DOHH2 (cell line): Measurements from ENCODE around the gene AGAP3.

Source experiments
- H3F3A ChIP-seq: fragments of 200-600 bp; sonication (generic), shearing (Covaris generic); 2 replicates; pipeline ENCODE4 v1.6.0; 2016; ENCODE audit warnings: antibody characterized with exemption, mild to moderate bottlenecking; ENCODE audit not compliant: control insufficient read depth, insufficient read depth
- H3K27ac ChIP-seq: fragments of 200-600 bp; sonication (generic); 2 replicates; pipeline ENCODE4 v1.5.1; 2014; ENCODE audit warnings: low read depth, mild to moderate bottlenecking, low read length, moderate library complexity
- H3K27me3 ChIP-seq: fragments of 200-600 bp; sonication (generic); 2 replicates; pipeline ENCODE4 v1.6.1; 2014; ENCODE audit warnings: mild to moderate bottlenecking, low read length, mixed read lengths; ENCODE audit not compliant: control insufficient read depth
- H3K36me3 ChIP-seq: fragments of 200-600 bp; sonication (generic); 2 replicates; pipeline ENCODE4 v1.6.1; 2014; ENCODE audit warnings: mild to moderate bottlenecking, low read length, moderate library complexity, mixed read lengths; ENCODE audit not compliant: control insufficient read depth
- H3K4me1 ChIP-seq: fragments of 200-600 bp; sonication (generic); 2 replicates; pipeline ENCODE4 v1.6.1; 2014; ENCODE audit warnings: mild to moderate bottlenecking, low read length, mixed read lengths; ENCODE audit not compliant: control insufficient read depth
- H3K4me2 ChIP-seq: fragments of 200-600 bp; sonication (generic); 2 replicates; pipeline ENCODE4 v1.6.0; 2014; ENCODE audit warnings: mild to moderate bottlenecking, low read length, moderate library complexity
- H3K4me3 ChIP-seq: fragments of 200-600 bp; sonication (generic); 2 replicates; pipeline ENCODE4 v1.5.1; 2014; ENCODE audit warnings: mild to moderate bottlenecking, low read length, mixed read lengths
- H3K79me2 ChIP-seq: fragments of 200-600 bp; sonication (generic); 2 replicates; pipeline ENCODE4 v1.6.1; 2014; ENCODE audit warnings: mild to moderate bottlenecking, low read length, mixed read lengths; ENCODE audit not compliant: control insufficient read depth
- H3K9me2 ChIP-seq: fragments of 200-600 bp; sonication (generic); replicated peaks from 2 replicates; pipeline ENCODE4 v1.6.1; 2014; ENCODE audit warnings: mild to moderate bottlenecking, low read length, mixed read lengths; ENCODE audit not compliant: control insufficient read depth
- H3K9me3 ChIP-seq: fragments of 200-600 bp; sonication (generic); 2 replicates; pipeline ENCODE4 v1.6.1; 2014; ENCODE audit warnings: antibody characterized with exemption, low read length, mixed read lengths; ENCODE audit not compliant: control insufficient read depth, insufficient read depth
- H4K20me1 ChIP-seq: fragments of 200-600 bp; sonication (generic); 2 replicates; pipeline ENCODE4 v1.6.0; 2014; ENCODE audit warnings: low read depth, mild to moderate bottlenecking, antibody characterized with exemption, low read length, moderate library complexity; ENCODE audit not compliant: control insufficient read depth, insufficient read depth
- CTCF ChIP-seq: fragments of 200-600 bp; sonication (generic); IDR thresholded peaks from one replicate; pipeline ENCODE4 v1.5.1; 2014; ENCODE audit warnings: antibody characterized with exemption, mild to moderate bottlenecking, low read depth, low read length; ENCODE audit not compliant: poor library complexity, severe bottlenecking
- EZH2phosphoT487 ChIP-seq: fragments of 200-600 bp; sonication (generic); IDR thresholded peaks from 2 replicates; pipeline ENCODE4 v1.6.1; 2017; ENCODE audit warnings: borderline replicate concordance, mild to moderate bottlenecking, antibody characterized with exemption, low read length, moderate library complexity, mixed read lengths

Gene AGAP3

GRCh38 chr7:151095123-151095797 lies 9.0 kb downstream of the AGAP3 start:
- no peak for TF ChIP-seq EZH2phosphoT487
- TF ChIP-seq CTCF, result no peak
- peaks cover 6% of the 10 kb centered on the region; the same call in 1 of the 2 replicates for H3K4me1 ChIP-seq
- no peaks in the 10 kb centered on the region for H4K20me1 ChIP-seq
- no peaks in the 10 kb centered on the region for H3K79me2 ChIP-seq
- H3K9me2 ChIP-seq, result no peaks in the 10 kb centered on the region
- H3K4me3 ChIP-seq, result no peak overlapping the region
- H3K9me3 ChIP-seq, result no peaks in the 10 kb centered on the region
- H3F3A ChIP-seq, result no peaks in the 10 kb centered on the region
- H3K27me3 ChIP-seq, result peaks cover 4% of the 10 kb centered on the region; the same call in 1 of the 2 replicates
- no peaks in the 10 kb centered on the region for H3K36me3 ChIP-seq
- H3K27ac ChIP-seq, result no peak overlapping the region
- H3K4me2 ChIP-seq, result no peak overlapping the region

GRCh38 chr7:151095828-151096475 lies 9.7 kb downstream of the AGAP3 start:
- peaks cover 6% of the 10 kb centered on the region; the same call in 1 of the 2 replicates for H3K4me1 ChIP-seq
- TF ChIP-seq CTCF (no peak), EZH2phosphoT487 (no peak)
- H3K9me2 ChIP-seq, result no peaks in the 10 kb centered on the region
- H3K4me3 ChIP-seq, result no peak overlapping the region
- no peak overlapping the region for H3K4me2 ChIP-seq
- no peaks in the 10 kb centered on the region for H3F3A ChIP-seq
- peaks cover 4% of the 10 kb centered on the region; the same call in 1 of the 2 replicates for H3K27me3 ChIP-seq
- no peaks in the 10 kb centered on the region for H3K79me2 ChIP-seq
- H4K20me1 ChIP-seq, result 0 out of 2 replicates have a peak, but pooled peaks cover 2% of the 10 kb centered on the region
- H3K27ac ChIP-seq, result no peak overlapping the region
- no peaks in the 10 kb centered on the region for H3K36me3 ChIP-seq
- H3K9me3 ChIP-seq, result no peaks in the 10 kb centered on the region

GRCh38 chr7:151099486-151100211 lies 13.4 kb downstream of the AGAP3 start:
- no peaks in the 10 kb centered on the region for H3K9me3 ChIP-seq
- peaks cover 6% of the 10 kb centered on the region; the same call in 1 of the 2 replicates for H3K4me1 ChIP-seq
- no peaks in the 10 kb centered on the region for H3F3A ChIP-seq
- H3K27ac ChIP-seq, result no peak overlapping the region
- 0 out of 2 replicates have a peak, but pooled peaks cover 6% of the 10 kb centered on the region for H4K20me1 ChIP-seq
- H3K79me2 ChIP-seq, result no peaks in the 10 kb centered on the region
- TF ChIP-seq CTCF (no peak), EZH2phosphoT487 (no peak)
- no peak overlapping the region for H3K4me3 ChIP-seq
- H3K9me2 ChIP-seq, result no peaks in the 10 kb centered on the region
- no peak overlapping the region for H3K4me2 ChIP-seq
- H3K36me3 ChIP-seq, result no peaks in the 10 kb centered on the region
- H3K27me3 ChIP-seq, result peaks cover 14% of the 10 kb centered on the region
